Activated CD8-positive, alpha-beta T cell treated with anti-CD3 and anti-CD28 coated beads for 36 hours (primary cell): ENCODE measurements around the gene TFDP1. TPM values are rescaled to one million over a fixed set of nuclear protein-coding genes. Genes with fewer than 3 reads are reported as not detected.

Source experiments
- ATAC-seq: fragments of 200-7000 bp; cut with Tn5 transposase; one replicate; pipeline ENCODE4 v1.10.0; 2021; ENCODE audit warnings: mild to moderate bottlenecking, moderate library complexity
- CTCF ChIA-PET: fragments of 350-600 bp; sonication (Branson Sonifier 250); formaldehyde crosslinking; loops from one replicate; lab custom pipeline; 2021; ENCODE audit warnings: antibody characterized with exemption; lab: Charles Lee
- POLR2A ChIA-PET: fragments of 350-600 bp; sonication (Branson Sonifier 250); formaldehyde crosslinking; loops from one replicate; lab custom pipeline; 2021; ENCODE audit warnings: antibody characterized with exemption; lab: Charles Lee
- DNase-seq: peaks from one replicate; pipeline ENCODE4 v3.0.0-alpha.2; 2020
- H3K27ac Mint-ChIP-seq: one replicate; pipeline ENCODE4 v1.8.0; 2021; ENCODE audit warnings: mild to moderate bottlenecking, mixed read lengths
- H3K27me3 Mint-ChIP-seq: one replicate; pipeline ENCODE4 v1.8.0; 2021; ENCODE audit warnings: mixed read lengths
- H3K36me3 Mint-ChIP-seq: one replicate; pipeline ENCODE4 v1.8.0; 2021; ENCODE audit warnings: low read depth, mixed read lengths
- H3K4me1 Mint-ChIP-seq: one replicate; pipeline ENCODE4 v1.8.0; 2021; ENCODE audit warnings: low read depth, mixed read lengths
- H3K4me3 Mint-ChIP-seq: one replicate; pipeline ENCODE4 v1.8.0; 2021; ENCODE audit warnings: mild to moderate bottlenecking, moderate library complexity, mixed read lengths
- H3K9me3 Mint-ChIP-seq: one replicate; pipeline ENCODE4 v1.8.0; 2021; ENCODE audit warnings: mixed read lengths
- intact Hi-C: fragments of 100-400 bp; cut with micrococcal nuclease; formaldehyde crosslinking; loops from one replicate; pipeline ENCODE4 v1.10.0; 2022
- total RNA-seq, 2 experiments: library from RNA; stranded (reverse); gene quantifications; one replicate each; pipeline ENCODE4 v1.2.3, GENCODE V29; 2021
- TF ChIP-seq, protein P1 (sequence below): fragments of 200-600 bp; IDR thresholded peaks from one replicate; pipeline ENCODE4 v1.8.0; 2022; ENCODE audit warnings: antibody characterized with exemption, mild to moderate bottlenecking

Gene TFDP1
- total RNA-seq, 2 experiments from 2014 or later, result 174 to 184 TPM

DNA sequence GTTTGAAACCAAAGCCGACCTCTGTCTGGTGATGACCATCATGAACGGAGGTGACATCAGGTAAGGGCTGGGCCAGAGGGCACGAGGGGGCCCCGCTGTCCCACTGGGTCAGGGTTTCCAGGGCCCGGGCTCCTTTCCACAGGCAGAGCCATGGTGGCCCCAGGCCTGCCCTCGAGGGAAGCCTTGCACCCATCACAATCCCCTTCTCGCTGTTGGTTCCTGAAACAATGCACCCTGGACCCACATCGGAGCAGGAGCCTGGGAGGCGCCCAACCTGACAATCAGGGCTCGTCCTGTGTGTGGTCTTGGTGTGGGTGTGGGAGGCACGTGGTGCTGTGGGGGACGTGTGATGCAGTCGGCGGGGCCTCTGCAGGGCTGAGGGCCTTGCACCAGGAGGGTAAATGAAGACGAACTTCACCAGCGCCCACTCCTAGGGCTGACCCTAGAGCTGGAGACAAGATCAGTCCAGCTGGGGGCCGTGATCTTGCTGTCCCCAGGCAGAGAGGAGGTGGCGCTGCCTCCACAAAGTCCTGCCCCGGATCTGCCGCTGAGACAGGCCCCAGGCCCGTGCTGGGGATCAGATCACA is 85.3 kb downstream of the TFDP1 start:
- Mint-ChIP-seq H3K4me3 (no peak overlapping the region), H3K9me3 (peaks cover 3% of the 10 kb centered on the region)
- CTCF ChIA-PET, result no interaction called here

DNA sequence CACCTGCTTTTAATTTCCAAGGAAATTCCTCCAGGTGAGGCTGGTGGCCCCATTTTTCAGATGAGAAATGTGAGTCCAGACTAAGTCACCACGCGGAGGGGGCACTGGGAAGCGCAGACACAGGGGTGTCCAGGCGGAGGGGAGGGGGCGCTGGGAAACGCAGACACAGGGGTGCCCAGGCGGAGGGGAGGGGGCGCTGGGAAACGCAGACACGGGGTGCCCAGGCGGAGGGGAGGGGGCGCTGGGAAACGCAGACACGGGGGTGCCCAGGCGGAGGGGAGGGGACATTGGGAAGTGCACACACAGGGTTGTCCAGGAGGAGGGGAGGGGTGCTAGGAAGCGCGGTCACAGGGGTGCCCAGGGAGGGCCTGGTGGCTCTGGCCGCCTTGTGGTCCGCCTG is 86.0 kb downstream of the TFDP1 start:
- CTCF ChIA-PET, result interaction anchor here (1.0 kb wide), 1 partner anchor 54 kb away, joined by 3 read pairs; no protein-coding TSS in a partner anchor

More for the DNA sequence above, 85.3 kb downstream of the TFDP1 start:
- intact Hi-C loops, result no loop called here
- POLR2A ChIA-PET, result no interaction called here
- TF ChIP-seq, protein P1, sequence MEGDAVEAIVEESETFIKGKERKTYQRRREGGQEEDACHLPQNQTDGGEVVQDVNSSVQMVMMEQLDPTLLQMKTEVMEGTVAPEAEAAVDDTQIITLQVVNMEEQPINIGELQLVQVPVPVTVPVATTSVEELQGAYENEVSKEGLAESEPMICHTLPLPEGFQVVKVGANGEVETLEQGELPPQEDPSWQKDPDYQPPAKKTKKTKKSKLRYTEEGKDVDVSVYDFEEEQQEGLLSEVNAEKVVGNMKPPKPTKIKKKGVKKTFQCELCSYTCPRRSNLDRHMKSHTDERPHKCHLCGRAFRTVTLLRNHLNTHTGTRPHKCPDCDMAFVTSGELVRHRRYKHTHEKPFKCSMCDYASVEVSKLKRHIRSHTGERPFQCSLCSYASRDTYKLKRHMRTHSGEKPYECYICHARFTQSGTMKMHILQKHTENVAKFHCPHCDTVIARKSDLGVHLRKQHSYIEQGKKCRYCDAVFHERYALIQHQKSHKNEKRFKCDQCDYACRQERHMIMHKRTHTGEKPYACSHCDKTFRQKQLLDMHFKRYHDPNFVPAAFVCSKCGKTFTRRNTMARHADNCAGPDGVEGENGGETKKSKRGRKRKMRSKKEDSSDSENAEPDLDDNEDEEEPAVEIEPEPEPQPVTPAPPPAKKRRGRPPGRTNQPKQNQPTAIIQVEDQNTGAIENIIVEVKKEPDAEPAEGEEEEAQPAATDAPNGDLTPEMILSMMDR, result no peak
- Mint-ChIP-seq H3K27ac (no peak overlapping the region), H3K27me3 (no peaks in the 10 kb centered on the region), H3K4me1 (peaks cover 3% of the 10 kb centered on the region), H3K36me3 (no peaks in the 10 kb centered on the region)
- DNase-seq, result no peak
- ATAC-seq, result no peak

DNA sequence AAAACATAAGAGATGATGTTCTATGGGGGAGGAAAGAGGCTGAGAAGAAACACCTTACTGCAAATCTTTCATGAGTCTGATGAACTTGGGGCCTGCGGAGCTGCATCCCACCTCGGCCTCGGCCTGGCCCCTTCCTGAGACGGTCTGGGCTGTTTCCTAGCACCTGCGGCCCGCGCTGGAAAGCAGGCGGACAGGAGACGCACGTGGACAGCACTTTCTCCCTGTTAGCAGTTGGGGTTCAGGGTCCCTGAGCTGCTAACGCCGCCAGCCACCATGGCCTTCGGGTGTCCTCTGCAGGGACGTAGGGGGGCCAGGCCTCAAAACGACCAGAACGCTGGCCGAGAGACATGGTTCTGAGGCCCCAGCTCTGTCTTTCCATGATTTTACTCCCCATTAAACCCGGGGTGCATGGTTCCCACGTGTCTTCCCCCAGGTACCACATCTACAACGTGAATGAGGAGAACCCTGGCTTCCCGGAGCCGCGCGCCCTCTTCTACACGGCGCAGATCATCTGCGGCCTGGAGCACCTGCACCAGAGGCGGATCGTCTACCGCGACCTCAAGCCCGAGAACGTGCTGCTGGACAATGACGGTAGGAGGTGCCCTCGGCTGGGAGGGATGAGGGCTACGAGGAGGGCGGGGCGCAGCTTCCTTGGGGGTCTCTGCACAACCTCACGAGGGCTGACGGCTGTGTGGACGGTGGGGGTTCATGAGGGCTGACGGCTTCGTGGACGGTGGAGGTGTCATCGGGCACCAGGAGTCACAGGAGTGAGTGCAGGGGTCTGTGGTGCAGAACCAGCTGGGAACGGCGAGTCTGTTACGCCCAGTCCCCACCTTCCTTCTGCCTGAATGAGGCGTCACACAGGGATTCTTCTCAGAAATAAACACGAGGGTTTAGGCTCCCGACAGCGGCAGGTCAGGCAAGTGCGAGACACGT is 86.8 kb downstream of the TFDP1 start:
- POLR2A ChIA-PET, result no interaction called here
- Mint-ChIP-seq H3K9me3 (peaks cover 3% of the 10 kb centered on the region), H3K36me3 (no peaks in the 10 kb centered on the region), H3K4me1 (peaks cover 3% of the 10 kb centered on the region), H3K27ac (no peak overlapping the region), H3K27me3 (no peaks in the 10 kb centered on the region), H3K4me3 (no peak overlapping the region)
- DNase-seq (no peak), ATAC-seq (no peak)
- TF ChIP-seq, protein P1, result no peak
- intact Hi-C loops, result no loop called here
- CTCF ChIA-PET, result interaction anchor here (1.0 kb wide), 1 partner anchor 53 kb away, joined by 3 read pairs; no protein-coding TSS in a partner anchor

More for the DNA sequence above, 86.0 kb downstream of the TFDP1 start:
- Mint-ChIP-seq H3K4me1 (peaks cover 3% of the 10 kb centered on the region), H3K36me3 (no peaks in the 10 kb centered on the region), H3K27ac (no peak overlapping the region), H3K4me3 (no peak overlapping the region), H3K27me3 (no peaks in the 10 kb centered on the region), H3K9me3 (peaks cover 3% of the 10 kb centered on the region)
- intact Hi-C loops, result no loop called here
- DNase-seq (no peak), ATAC-seq (no peak)
- POLR2A ChIA-PET, result no interaction called here
- TF ChIP-seq, protein P1, result no peak

DNA sequence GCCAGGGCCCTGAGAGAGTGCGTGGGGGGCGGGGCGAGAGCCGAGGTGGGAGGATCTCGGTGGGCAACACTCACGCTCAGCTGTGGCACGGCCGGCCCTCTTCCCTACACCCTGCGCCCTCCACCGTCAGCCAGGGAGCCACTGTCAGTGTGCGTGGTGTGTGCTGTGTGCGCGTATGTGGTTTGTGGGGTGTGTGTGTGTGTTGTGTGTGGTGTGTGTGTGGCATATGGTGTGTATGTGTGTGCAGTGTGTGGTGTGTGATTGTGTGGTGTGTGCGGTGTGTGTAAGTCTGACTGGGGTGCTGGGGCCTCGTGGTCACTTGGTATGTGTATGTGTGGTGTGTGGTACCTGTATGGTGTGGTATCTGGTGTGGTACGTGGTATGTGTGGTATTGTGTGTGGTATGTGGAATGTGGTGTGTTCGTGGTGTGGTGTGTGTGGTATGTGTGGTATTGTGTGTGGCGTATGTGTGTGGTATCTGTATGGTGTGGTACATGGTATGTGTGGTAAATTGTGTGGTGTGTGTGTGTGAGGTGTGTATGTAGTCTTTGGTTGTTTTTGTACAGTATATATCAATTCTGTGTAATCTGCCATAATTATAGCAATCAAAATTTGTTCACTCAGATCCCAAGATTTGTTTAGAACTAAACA is 87.6 kb downstream of the TFDP1 start:
- CTCF ChIA-PET, result no interaction called here
- TF ChIP-seq, protein P1, result no peak
- peak overlapping the region; percentile 5 for H3K27ac Mint-ChIP-seq
- peaks cover 3% of the 10 kb centered on the region for H3K4me1 Mint-ChIP-seq
- ATAC-seq, result no peak
- POLR2A ChIA-PET, result no interaction called here
- H3K27me3 Mint-ChIP-seq, result no peaks in the 10 kb centered on the region
- peaks cover 3% of the 10 kb centered on the region for H3K9me3 Mint-ChIP-seq
- intact Hi-C loops, result no loop called here
- H3K4me3 Mint-ChIP-seq, result peak overlapping the region; percentile 6
- H3K36me3 Mint-ChIP-seq, result no peaks in the 10 kb centered on the region
- no peak for DNase-seq

Other genes starting within 250 kb of the TFDP1 start
- gene GRTP1, start 220.6 kb upstream of the TFDP1 start, total RNA-seq, result not detected
- gene ADPRHL1, start 131.3 kb upstream of the TFDP1 start, total RNA-seq, result under 1 TPM; 0.23 to 0.36 TPM
- gene DCUN1D2, start 94.0 kb upstream of the TFDP1 start, total RNA-seq, result 10 to 100 TPM; 13.4 to 14.7 TPM
- not detected for gene ATP4B, start 73.4 kb downstream of the TFDP1 start, total RNA-seq
- gene GRK1, start 82.5 kb downstream of the TFDP1 start, total RNA-seq, result under 1 TPM; 0.07 to 0.09 TPM
- 1 to 10 TPM; 1.7 to 1.8 TPM for gene TMEM255B, start 174.5 kb downstream of the TFDP1 start, total RNA-seq